ENCODE data around the gene TAAR1.

TAAR1 gene

DNA sequence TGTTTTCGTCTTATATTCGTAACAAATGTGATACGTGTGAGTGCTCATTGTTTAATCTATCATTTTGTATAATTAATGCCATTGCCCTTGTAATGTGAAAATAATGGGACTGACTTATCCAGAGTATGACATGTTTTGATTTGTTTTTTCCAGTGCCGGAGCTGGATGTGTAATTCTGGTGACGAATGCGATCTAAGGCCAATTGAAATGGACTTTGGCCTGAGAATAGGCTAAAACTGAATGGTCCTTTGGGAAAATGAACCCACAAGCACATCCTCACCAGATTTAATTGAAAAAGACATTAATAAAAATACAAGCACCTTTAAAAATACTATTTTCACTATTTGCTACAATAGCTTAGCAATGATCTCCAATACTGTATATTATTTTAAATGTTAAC is 62.8 kb downstream of the TAAR1 start:
- DNase-seq = no peak
- H3K36me3 ChIP-seq = no peaks in the 10 kb centered on the region
- no peak overlapping the region for H3K27ac ChIP-seq
- TF ChIP-seq, protein P1, sequence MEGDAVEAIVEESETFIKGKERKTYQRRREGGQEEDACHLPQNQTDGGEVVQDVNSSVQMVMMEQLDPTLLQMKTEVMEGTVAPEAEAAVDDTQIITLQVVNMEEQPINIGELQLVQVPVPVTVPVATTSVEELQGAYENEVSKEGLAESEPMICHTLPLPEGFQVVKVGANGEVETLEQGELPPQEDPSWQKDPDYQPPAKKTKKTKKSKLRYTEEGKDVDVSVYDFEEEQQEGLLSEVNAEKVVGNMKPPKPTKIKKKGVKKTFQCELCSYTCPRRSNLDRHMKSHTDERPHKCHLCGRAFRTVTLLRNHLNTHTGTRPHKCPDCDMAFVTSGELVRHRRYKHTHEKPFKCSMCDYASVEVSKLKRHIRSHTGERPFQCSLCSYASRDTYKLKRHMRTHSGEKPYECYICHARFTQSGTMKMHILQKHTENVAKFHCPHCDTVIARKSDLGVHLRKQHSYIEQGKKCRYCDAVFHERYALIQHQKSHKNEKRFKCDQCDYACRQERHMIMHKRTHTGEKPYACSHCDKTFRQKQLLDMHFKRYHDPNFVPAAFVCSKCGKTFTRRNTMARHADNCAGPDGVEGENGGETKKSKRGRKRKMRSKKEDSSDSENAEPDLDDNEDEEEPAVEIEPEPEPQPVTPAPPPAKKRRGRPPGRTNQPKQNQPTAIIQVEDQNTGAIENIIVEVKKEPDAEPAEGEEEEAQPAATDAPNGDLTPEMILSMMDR (IDR thresholded peaks at IDR 0.05; ENCODE audit: low read depth, low read length) = no peak
- no peaks in the 10 kb centered on the region for H3K9me3 ChIP-seq (ENCODE audit: severe bottlenecking)
- H3K4me3 ChIP-seq (ENCODE audit: low read depth, low read length) = no peak overlapping the region
- peaks cover 74% of the 10 kb centered on the region for H3K27me3 ChIP-seq (ENCODE audit: insufficient read depth, low read depth, severe bottlenecking)

Data from WERI-Rb-1 (cell line).